NCI-H1436 treated with DMSO at 0.1 percent for 48 hours (cell line): ENCODE data around the gene SLC38A7.
"Not testable (repeated sequence)": the region's sequence is repeated elsewhere in the genome, so short reads cannot be mapped to it uniquely, and the experiment has no call there.

Source experiments
- DNase-seq: peaks from one replicate; lab custom pipeline; 2025; lab: John Stamatoyannopoulos, UW

The SLC38A7 gene

GRCh38 chr16:58678269-58678668 is 6.3 kb downstream of the SLC38A7 start:
- DNase-seq, result no peak

DNA sequence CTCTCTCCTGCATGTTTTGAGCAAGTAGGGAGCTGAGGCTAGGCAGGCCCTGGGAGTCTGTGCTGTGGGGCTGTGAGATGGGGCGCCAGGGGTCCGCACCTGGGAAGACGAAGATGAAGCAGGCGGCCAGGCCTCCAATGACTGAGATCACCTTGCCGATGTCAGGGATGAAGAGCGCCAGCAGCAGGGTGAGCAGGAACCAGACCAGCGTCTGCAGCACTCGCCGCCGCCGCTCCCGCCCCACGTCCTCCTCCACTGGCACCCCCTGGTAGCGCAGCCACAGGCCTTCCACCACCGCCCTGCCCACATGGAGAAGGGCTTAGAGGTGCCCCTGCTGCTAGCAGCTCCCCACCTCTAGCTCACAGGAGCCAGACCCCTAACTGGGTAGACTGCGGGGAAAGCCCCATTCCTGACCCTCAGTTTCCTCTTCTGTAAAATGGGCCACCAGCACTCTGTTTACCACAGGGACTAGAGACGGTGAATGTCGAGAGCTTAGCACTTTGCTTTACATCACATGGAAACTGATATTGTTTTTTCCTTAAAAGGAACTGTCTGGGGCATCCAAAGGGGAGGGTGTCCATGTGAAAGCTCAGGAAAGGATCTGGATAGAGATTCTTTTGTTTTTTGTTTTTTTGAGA is 13.5 kb downstream of the SLC38A7 start:
- no peak for DNase-seq

GRCh38 chr16:58670177-58670576 is 14.4 kb downstream of the SLC38A7 start:
- no peak for DNase-seq

DNA sequence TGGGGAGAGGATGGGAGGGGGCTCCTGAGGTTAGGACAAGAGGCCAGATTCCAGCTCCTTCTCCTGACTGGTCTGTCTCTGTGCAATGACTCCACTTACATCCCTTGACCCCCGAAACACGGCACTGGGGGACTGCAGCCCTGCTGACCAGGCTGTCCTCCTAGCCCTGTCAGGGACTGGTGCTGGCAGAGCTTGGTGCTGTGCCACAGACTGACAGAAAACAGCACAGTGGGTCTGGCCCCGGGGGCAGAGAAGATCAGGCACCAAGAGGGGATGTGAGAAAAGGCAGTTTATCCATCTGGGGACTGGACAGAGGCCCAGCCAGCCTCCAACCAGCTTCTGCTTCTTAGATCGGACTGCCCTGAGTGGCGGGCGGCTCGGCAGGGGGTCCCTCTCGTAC is 19.4 kb downstream of the SLC38A7 start:
- DNase-seq, result no peak

GRCh38 chr16:58661199-58661830 is 23.3 kb downstream of the SLC38A7 start:
- no peak for DNase-seq

DNA sequence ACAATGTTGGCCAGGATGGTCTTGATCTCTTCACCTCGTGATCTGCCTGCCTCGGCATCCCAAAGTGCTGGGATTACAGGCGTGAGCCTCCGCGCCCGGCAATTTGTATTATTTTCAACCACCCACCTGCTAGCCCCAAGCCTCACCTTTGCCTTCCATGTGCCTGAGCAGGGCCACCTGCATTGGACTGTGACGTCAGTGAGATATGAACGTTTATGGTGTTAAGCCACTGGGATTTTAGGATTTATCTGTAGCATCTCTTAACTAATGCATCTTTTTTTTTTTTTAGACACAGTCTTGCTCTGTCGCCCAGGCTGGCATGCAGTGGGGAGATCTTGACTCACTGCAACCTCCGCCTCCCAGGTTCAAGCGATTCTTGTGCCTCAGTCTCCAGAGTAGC is 24.7 kb downstream of the SLC38A7 start:
- DNase-seq, result not testable (repeated sequence)

- DNase-seq, result no peak
Observed at GRCh38 chr16:58658796-58659211, 25.8 kb downstream of the SLC38A7 start.

GRCh38 chr16:58656899-58657298 is 27.7 kb downstream of the SLC38A7 start:
- DNase-seq, result no peak

DNA sequence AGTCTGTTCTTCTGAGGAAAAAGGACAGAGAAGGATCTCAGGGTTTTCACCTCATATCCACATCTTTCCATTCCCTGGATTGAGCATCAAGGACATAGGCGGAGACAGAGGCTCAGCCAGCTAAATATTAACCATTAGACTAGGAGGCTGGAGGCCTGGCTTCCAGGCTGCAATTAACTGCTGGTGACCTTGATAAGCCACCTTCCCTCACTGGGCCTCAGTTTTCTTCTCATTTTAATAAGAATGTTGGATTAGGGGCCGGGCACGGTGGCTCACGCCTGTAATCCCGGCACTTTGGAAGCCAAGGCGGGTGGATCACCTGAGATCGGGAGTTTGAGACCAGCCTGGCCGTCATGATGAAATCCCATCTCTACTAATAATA is 29.4 kb downstream of the SLC38A7 start:
- DNase-seq, result no peak

- no peak for DNase-seq
Observed at GRCh38 chr16:58654560-58655214, 29.9 kb downstream of the SLC38A7 start.

DNA sequence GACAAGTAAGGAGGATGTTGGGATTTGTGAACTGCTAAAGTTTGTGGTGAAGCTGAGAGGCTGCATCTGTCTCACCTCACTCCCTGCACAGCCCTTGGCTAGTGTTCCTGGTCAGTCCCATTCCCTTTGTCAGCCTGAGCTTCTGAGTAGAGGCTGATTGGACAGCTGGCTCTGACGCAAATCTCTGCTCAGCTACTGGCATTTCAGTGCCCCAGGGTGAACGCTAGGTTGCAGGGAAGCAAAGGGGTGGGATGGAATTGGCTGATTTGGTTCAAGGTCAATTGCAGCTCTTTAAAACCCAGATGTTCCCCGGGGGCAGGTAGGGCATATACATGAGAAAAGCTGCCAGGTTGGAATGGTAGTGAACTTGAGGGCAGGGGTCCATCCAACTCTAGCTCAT is 31.8 kb downstream of the SLC38A7 start:
- no peak for DNase-seq

GRCh38 chr16:58651965-58652348 is 32.6 kb downstream of the SLC38A7 start:
- DNase-seq, result no peak

DNA sequence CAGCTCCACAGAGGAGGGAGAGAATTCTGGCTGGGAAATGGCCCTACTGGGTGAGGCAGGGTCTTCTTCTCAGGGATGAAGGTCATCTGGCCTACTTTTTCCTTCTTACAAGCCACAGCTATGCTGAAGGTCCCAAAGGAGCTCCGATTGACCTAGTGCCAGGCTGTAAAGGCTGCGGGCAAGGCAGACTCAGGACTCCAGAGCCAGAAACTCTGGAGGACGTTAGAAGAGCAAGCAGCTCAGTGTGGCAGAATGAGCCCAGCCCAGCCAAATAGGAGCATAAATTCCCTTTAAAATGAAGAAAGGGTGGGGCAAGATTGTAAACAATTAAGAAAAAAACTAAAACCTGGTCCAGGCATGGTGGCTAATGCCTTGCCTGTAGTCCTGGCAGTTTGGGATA is 34.9 kb downstream of the SLC38A7 start:
- DNase-seq, result no peak

- DNase-seq, result no peak
Observed at GRCh38 chr16:58647107-58647506, 37.5 kb downstream of the SLC38A7 start.

GRCh38 chr16:58644765-58645487 is 39.6 kb downstream of the SLC38A7 start:
- DNase-seq, result no peak

DNA sequence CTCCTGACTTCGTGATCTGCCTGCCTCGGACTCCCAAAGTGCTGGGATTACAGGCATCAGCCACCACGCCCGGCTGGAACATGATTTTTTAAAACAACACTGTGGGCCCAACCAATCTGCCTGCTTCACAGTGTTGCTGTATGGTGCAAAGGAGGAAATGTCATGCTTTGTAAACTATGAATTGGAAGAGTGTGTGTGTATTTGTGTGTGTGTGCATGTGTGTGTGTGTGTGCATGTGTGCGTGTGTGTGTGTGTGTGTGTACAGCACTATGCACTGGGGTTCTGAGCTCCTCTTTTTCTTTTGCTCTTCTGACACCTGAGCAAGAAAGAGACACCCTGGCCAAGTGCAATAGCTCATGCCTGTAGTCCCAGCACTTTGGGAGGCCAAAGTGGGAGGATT is 40.5 kb downstream of the SLC38A7 start:
- DNase-seq, result no peak

GRCh38 chr16:58640949-58641348 is 43.6 kb downstream of the SLC38A7 start:
- DNase-seq, result no peak

DNA sequence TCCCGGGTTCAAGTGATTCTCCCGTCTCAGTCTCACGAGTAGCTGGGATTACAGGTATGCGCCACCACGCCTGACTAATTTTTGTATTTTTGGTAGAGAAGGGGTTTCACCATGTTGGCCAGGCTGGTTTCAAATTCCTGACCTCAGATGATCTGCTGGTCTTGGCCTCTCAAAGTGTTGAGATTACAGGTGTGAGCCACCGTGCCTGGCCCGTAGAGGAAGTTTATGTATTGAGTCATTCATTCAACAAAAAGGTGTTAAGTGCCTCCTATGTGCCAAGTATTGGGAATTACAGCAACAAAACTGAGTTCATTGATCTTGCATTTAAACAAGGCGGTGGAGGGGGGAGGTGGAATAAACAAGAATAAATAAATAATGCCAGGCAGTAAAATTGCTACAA is 44.7 kb downstream of the SLC38A7 start:
- no peak for DNase-seq

- DNase-seq, result no peak
Observed at GRCh38 chr16:58639230-58639629, 45.3 kb downstream of the SLC38A7 start.

- DNase-seq, result no peak
Observed at GRCh38 chr16:58638148-58639036, 46.2 kb downstream of the SLC38A7 start.

GRCh38 chr16:58637021-58637420 is 47.5 kb downstream of the SLC38A7 start:
- not testable (repeated sequence) for DNase-seq

GRCh38 chr16:58636466-58636865 is 48.1 kb downstream of the SLC38A7 start:
- no peak for DNase-seq
